Measurements from ENCODE around the gene VSTM5.
"Not testable (repeated sequence)": the region's sequence is repeated elsewhere in the genome, so short reads cannot be mapped to it uniquely, and the experiment has no call there.

VSTM5 gene, protein sequence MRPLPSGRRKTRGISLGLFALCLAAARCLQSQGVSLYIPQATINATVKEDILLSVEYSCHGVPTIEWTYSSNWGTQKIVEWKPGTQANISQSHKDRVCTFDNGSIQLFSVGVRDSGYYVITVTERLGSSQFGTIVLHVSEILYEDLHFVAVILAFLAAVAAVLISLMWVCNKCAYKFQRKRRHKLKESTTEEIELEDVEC

GRCh38 chr11:93850594-93851018 lies at the start of gene VSTM5:
TSS of gene VSTM5 (minus strand) at chr11:93850618. CDS start at chr11:93850502, 116 bp downstream.
- H3K36me3 ChIP-seq (ENCODE audit: control insufficient read depth in 1 of 2, insufficient read depth in 2 of 2, low read length in 2 of 2): no peaks in the 10 kb centered on the region
- peaks cover 7 to 13% of the 10 kb centered on the region in 2 donors for H3K4me1 ChIP-seq (ENCODE audit: control insufficient read depth in 1 of 2, insufficient read depth in 2 of 2, low read length in 2 of 2)
- H3K4me3 ChIP-seq (ENCODE audit: low read depth in 1 of 2, low read length in 2 of 2): peak within 1 kb of the TSS; percentile 51 to 54
- no peaks in the 10 kb centered on the region for H3K9me3 ChIP-seq (ENCODE audit: control insufficient read depth in 1 of 2, low read length in 2 of 2)
- no peaks in the 10 kb centered on the region for H3K27me3 ChIP-seq (ENCODE audit: control insufficient read depth in 1 of 2, insufficient read depth in 2 of 2, low read length in 2 of 2)
- H3K27ac ChIP-seq (ENCODE audit: low read depth, low read length): no peak within 1 kb of the TSS
- peak within 1 kb of the TSS in 1 of 2 donors; percentile 2 for H3K9ac ChIP-seq (ENCODE audit: low read depth in 1 of 2, low read length in 2 of 2)

DNA sequence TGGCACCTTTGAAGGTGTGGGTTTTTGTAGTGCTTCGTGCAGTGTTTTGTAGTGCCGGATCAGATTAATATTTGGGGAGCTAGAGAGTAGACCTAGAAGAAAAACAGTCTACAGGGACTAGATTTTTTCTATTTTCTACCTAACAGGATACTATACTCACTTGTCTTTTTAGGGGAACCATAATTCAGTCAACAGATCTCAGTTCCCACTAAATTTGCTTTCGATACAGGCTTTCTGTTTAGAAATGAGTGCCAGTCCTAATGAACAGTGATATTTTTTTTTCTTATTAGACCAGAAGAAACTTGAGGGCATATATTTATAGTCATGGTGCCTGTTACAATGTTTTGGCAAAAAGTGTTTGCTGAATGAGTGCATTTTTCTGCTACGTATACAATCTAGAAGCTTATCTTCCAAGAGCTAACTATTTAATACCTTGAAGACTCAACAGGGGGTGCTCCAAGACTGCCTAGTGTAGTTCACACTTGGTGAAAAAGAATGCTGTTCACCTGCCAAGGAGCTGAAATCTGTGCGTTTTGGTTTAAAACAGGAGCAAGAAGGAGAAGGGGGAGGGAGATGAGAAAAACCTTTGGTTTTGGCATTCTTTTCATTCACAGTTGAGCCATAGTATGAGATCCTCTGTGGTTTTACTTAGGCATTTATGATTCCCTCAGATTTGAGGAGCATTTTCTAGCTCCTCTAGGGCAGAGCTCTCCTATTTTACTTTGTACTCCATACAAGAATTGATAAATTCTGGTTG lies 44.9 kb upstream of the VSTM5 start:
- no peaks in the 10 kb centered on the region for H3K9me3 ChIP-seq (ENCODE audit: control insufficient read depth in 1 of 2, low read length in 2 of 2)
- H3K27ac ChIP-seq (ENCODE audit: low read depth, low read length): no peak overlapping the region
- H3K36me3 ChIP-seq (ENCODE audit: control insufficient read depth in 1 of 2, insufficient read depth in 2 of 2, low read length in 2 of 2): no peaks in the 10 kb centered on the region
- H3K27me3 ChIP-seq (ENCODE audit: control insufficient read depth in 1 of 2, insufficient read depth in 2 of 2, low read length in 2 of 2): peaks cover 0 to 3% of the 10 kb centered on the region in 2 donors
- H3K9ac ChIP-seq (ENCODE audit: low read depth in 1 of 2, low read length in 2 of 2): no peak overlapping the region
- H3K4me1 ChIP-seq (ENCODE audit: control insufficient read depth in 1 of 2, insufficient read depth in 2 of 2, low read length in 2 of 2): no peaks in the 10 kb centered on the region
- no peak overlapping the region for H3K4me3 ChIP-seq (ENCODE audit: low read depth in 1 of 2, low read length in 2 of 2)

DNA sequence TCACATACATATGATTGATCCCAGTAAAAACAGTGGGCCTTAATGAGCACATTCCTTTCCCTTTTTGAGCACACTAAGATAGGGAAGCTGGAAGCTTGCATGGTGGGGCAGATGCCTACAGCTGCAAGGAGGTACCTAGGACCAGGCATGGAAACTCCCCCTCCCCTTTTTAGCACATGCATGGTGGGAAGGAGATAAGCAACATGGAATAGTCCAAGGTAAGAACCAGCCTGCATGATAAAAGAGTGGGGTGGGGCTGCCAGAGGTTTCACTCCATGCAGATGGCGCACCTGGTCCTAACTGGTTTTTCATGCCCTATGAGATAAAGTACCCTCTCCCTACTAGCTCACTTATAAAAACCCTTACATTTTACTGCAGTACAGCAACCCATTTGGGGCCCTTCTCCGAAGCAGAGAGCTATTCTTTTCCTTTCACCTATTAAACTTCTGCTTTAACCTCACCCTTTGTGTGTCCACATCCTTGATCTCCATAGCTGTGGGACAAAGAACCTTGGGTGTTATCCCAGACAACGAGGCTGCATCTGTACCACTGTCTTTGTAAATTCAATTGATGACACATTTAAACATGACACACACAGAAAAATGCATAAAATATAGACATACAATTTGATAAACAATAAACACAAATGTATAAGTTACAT lies 40.1 kb upstream of the VSTM5 start:
- Histone ChIP-seq H3K27ac (ENCODE audit: low read depth, low read length) (no peak overlapping the region), H3K4me1 (ENCODE audit: control insufficient read depth in 1 of 2, insufficient read depth in 2 of 2, low read length in 2 of 2) (no peaks in the 10 kb centered on the region), H3K4me3 (ENCODE audit: low read depth in 1 of 2, low read length in 2 of 2) (no peak overlapping the region), H3K27me3 (ENCODE audit: control insufficient read depth in 1 of 2, insufficient read depth in 2 of 2, low read length in 2 of 2) (no peaks in the 10 kb centered on the region), H3K9ac (ENCODE audit: low read depth in 1 of 2, low read length in 2 of 2) (no peak overlapping the region), H3K36me3 (ENCODE audit: control insufficient read depth in 1 of 2, insufficient read depth in 2 of 2, low read length in 2 of 2) (no peaks in the 10 kb centered on the region), H3K9me3 (ENCODE audit: control insufficient read depth in 1 of 2, low read length in 2 of 2) (no peaks in the 10 kb centered on the region)

DNA sequence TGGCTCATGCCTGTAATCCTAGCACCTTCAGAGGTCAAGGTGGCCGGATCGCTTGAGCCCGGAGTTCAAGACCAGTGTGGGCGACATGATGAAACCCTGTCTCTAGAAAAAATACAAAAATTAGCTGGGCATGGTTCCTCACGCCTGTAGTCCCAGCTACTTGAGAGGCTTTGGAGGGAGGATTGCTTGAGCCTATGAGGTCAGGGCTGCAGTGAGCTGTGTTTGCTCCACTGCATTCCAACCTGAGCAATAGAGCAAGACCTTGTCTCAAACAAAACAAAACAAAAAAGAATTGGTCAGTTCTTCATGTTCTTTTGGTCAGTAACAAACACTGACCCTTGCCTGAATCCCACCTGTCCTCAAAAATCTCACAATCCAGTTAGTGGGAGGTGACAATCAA lies 36.7 kb upstream of the VSTM5 start:
- H3K9me3 ChIP-seq (ENCODE audit: control insufficient read depth in 1 of 2, low read length in 2 of 2): peaks cover 8 to 9% of the 10 kb centered on the region in 2 donors
- no peak overlapping the region for H3K9ac ChIP-seq (ENCODE audit: low read depth in 1 of 2, low read length in 2 of 2)
- H3K36me3 ChIP-seq (ENCODE audit: control insufficient read depth in 1 of 2, insufficient read depth in 2 of 2, low read length in 2 of 2): no peaks in the 10 kb centered on the region
- H3K4me1 ChIP-seq (ENCODE audit: control insufficient read depth in 1 of 2, insufficient read depth in 2 of 2, low read length in 2 of 2): no peaks in the 10 kb centered on the region
- no peaks in the 10 kb centered on the region for H3K27me3 ChIP-seq (ENCODE audit: control insufficient read depth in 1 of 2, insufficient read depth in 2 of 2, low read length in 2 of 2)
- H3K4me3 ChIP-seq (ENCODE audit: low read depth in 1 of 2, low read length in 2 of 2): no peak overlapping the region
- no peak overlapping the region for H3K27ac ChIP-seq (ENCODE audit: low read depth, low read length)

DNA sequence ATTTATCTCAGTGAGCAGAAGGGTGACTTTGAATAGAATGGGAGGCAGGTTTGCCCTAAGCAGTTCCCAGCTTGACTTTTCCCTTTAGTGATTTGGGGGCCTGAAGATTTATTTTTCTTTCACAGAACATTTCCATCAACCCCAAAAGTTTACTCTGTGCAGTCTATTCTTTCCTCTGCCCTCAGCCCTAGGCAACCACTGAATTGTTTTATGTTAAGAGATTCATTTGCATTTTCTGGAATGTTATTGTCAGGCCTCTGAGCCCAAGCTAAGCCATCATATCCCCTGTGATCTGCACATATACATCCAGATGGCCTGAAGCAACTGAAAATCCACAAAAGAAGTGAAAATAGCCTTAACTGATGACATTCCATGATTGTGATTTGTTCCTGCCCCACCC lies 28.7 kb upstream of the VSTM5 start:
- not testable (repeated sequence) for H3K36me3 ChIP-seq (ENCODE audit: control insufficient read depth in 1 of 2, insufficient read depth in 2 of 2, low read length in 2 of 2); H3K4me3 ChIP-seq (ENCODE audit: low read depth in 1 of 2, low read length in 2 of 2); H3K27ac ChIP-seq (ENCODE audit: low read depth, low read length); H3K9ac ChIP-seq (ENCODE audit: low read depth in 1 of 2, low read length in 2 of 2); H3K4me1 ChIP-seq (ENCODE audit: control insufficient read depth in 1 of 2, insufficient read depth in 2 of 2, low read length in 2 of 2); H3K27me3 ChIP-seq (ENCODE audit: control insufficient read depth in 1 of 2, insufficient read depth in 2 of 2, low read length in 2 of 2)
- H3K9me3 ChIP-seq (ENCODE audit: control insufficient read depth in 1 of 2, low read length in 2 of 2): peaks cover 10 to 17% of the 10 kb centered on the region in 2 donors

DNA sequence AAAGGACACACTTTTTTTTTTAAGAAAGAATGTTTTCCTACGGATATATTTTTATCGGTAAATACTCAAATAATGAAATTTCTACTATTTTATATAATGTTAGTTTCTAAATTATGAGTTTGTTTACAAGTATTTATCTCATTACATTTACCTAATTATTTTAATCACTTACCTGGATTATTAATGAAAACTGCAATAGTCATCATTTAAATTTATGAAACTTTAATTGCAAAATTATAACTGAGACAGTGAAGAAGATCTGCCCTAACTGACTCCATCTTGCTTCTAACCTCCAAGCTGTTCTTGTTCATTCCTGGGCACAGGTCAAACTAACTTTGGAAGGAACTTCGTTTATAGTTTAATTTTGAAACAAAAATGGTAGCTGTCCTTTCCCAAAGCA lies 25.2 kb upstream of the VSTM5 start:
- Histone ChIP-seq H3K27me3 (ENCODE audit: control insufficient read depth in 1 of 2, insufficient read depth in 2 of 2, low read length in 2 of 2) (no peaks in the 10 kb centered on the region), H3K36me3 (ENCODE audit: control insufficient read depth in 1 of 2, insufficient read depth in 2 of 2, low read length in 2 of 2) (no peaks in the 10 kb centered on the region), H3K4me3 (ENCODE audit: low read depth in 1 of 2, low read length in 2 of 2) (no peak overlapping the region), H3K4me1 (ENCODE audit: control insufficient read depth in 1 of 2, insufficient read depth in 2 of 2, low read length in 2 of 2) (peaks cover 6% of the 10 kb centered on the region in 2 donors), H3K9me3 (ENCODE audit: control insufficient read depth in 1 of 2, low read length in 2 of 2) (no peaks in the 10 kb centered on the region), H3K9ac (ENCODE audit: low read depth in 1 of 2, low read length in 2 of 2) (no peak overlapping the region), H3K27ac (ENCODE audit: low read depth, low read length) (no peak overlapping the region)

- H3K4me3 ChIP-seq (ENCODE audit: low read depth in 1 of 2, low read length in 2 of 2): no peak overlapping the region
- no peaks in the 10 kb centered on the region for H3K36me3 ChIP-seq (ENCODE audit: control insufficient read depth in 1 of 2, insufficient read depth in 2 of 2, low read length in 2 of 2)
- no peaks in the 10 kb centered on the region for H3K9me3 ChIP-seq (ENCODE audit: control insufficient read depth in 1 of 2, low read length in 2 of 2)
- H3K9ac ChIP-seq (ENCODE audit: low read depth in 1 of 2, low read length in 2 of 2): no peak overlapping the region
- peaks cover 6% of the 10 kb centered on the region in 2 donors for H3K4me1 ChIP-seq (ENCODE audit: control insufficient read depth in 1 of 2, insufficient read depth in 2 of 2, low read length in 2 of 2)
- H3K27me3 ChIP-seq (ENCODE audit: control insufficient read depth in 1 of 2, insufficient read depth in 2 of 2, low read length in 2 of 2): no peaks in the 10 kb centered on the region
- no peak overlapping the region for H3K27ac ChIP-seq (ENCODE audit: low read depth, low read length)
These were observed 21.1 kb upstream of the VSTM5 start for GRCh38 chr11:93871526-93871925.

DNA sequence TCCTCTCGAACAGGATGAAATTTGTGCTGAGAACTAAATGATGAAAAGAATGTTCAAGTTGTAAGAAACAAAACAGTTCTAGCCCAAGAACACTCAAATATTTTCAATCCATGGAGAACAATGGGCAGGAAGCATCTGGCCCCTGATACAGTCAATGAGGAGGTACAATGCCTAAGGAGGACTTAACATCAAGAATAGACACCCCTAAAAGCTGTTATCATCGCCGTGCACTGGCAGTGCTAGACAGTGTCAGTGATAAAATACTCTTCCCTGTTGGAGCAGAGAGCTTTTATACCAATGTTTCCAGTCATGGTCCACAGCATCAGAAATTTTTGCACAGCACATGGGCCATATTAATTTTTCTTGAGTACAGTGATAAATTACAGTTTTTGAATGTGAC lies 20.2 kb upstream of the VSTM5 start:
- H3K4me3 ChIP-seq (ENCODE audit: low read depth in 1 of 2, low read length in 2 of 2): no peak overlapping the region
- no peaks in the 10 kb centered on the region for H3K27me3 ChIP-seq (ENCODE audit: control insufficient read depth in 1 of 2, insufficient read depth in 2 of 2, low read length in 2 of 2)
- no peaks in the 10 kb centered on the region for H3K9me3 ChIP-seq (ENCODE audit: control insufficient read depth in 1 of 2, low read length in 2 of 2)
- peaks cover 6% of the 10 kb centered on the region in 2 donors for H3K4me1 ChIP-seq (ENCODE audit: control insufficient read depth in 1 of 2, insufficient read depth in 2 of 2, low read length in 2 of 2)
- no peak overlapping the region for H3K9ac ChIP-seq (ENCODE audit: low read depth in 1 of 2, low read length in 2 of 2)
- H3K36me3 ChIP-seq (ENCODE audit: control insufficient read depth in 1 of 2, insufficient read depth in 2 of 2, low read length in 2 of 2): no peaks in the 10 kb centered on the region
- no peak overlapping the region for H3K27ac ChIP-seq (ENCODE audit: low read depth, low read length)

DNA sequence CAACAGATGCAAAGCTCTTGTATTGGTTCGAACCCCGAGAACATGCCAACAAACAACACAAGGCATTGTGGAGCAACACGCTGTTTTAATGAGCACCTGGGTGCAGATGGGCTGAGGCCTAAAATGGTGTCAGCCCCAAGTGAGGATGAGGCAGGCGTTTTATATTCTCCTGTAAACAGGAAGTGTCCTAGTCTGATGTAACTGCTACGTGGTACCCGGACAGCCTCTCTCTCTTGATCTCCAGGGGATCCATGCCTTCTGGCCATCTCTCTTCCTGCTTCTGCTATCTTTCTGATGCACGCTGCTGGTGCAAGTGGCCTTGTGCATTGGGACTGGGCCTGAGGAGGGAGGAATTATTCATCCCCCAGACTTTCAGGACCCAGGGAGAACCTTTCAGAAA lies 19.4 kb upstream of the VSTM5 start:
- Histone ChIP-seq H3K36me3 (ENCODE audit: control insufficient read depth in 1 of 2, insufficient read depth in 2 of 2, low read length in 2 of 2) (no peaks in the 10 kb centered on the region), H3K27ac (ENCODE audit: low read depth, low read length) (no peak overlapping the region), H3K27me3 (ENCODE audit: control insufficient read depth in 1 of 2, insufficient read depth in 2 of 2, low read length in 2 of 2) (no peaks in the 10 kb centered on the region), H3K4me1 (ENCODE audit: control insufficient read depth in 1 of 2, insufficient read depth in 2 of 2, low read length in 2 of 2) (peaks cover 6% of the 10 kb centered on the region in 2 donors), H3K9ac (ENCODE audit: low read depth in 1 of 2, low read length in 2 of 2) (no peak overlapping the region), H3K9me3 (ENCODE audit: control insufficient read depth in 1 of 2, low read length in 2 of 2) (no peaks in the 10 kb centered on the region), H3K4me3 (ENCODE audit: low read depth in 1 of 2, low read length in 2 of 2) (no peak overlapping the region)

DNA sequence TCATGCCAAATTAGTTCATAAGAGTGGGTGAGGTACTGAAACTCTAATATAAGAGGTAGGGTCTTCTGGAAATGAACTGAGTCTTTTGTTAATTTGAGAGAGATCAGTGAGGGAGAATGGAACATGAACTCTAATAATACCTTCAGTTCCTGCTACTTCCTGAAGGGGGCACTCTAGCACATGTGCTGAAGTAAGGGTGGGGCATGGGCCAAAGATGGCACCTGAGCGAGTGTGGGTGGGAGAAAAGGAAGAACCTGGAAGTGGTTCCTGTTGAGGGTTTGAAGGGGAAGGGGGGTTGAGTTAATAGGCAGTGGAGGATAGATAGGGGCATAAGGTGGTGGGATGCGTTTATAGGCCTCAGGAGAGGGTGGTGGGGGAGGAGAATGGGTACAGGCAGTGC lies 18.0 kb upstream of the VSTM5 start:
- H3K9me3 ChIP-seq (ENCODE audit: control insufficient read depth in 1 of 2, low read length in 2 of 2); H3K27me3 ChIP-seq (ENCODE audit: control insufficient read depth in 1 of 2, insufficient read depth in 2 of 2, low read length in 2 of 2); H3K4me1 ChIP-seq (ENCODE audit: control insufficient read depth in 1 of 2, insufficient read depth in 2 of 2, low read length in 2 of 2); H3K4me3 ChIP-seq (ENCODE audit: low read depth in 1 of 2, low read length in 2 of 2); H3K9ac ChIP-seq (ENCODE audit: low read depth in 1 of 2, low read length in 2 of 2); H3K36me3 ChIP-seq (ENCODE audit: control insufficient read depth in 1 of 2, insufficient read depth in 2 of 2, low read length in 2 of 2); H3K27ac ChIP-seq (ENCODE audit: low read depth, low read length): not testable (repeated sequence)
